Calu3 (cell line): ENCODE results near the gene ASGR1. TPM values are rescaled to one million over a fixed set of nuclear protein-coding genes. Genes with fewer than 3 reads are reported as not detected.

Experiments used
- BruUV-seq: library from RNA; stranded (reverse); fragments of 400-500 nt; replicated peaks from 2 replicates; lab custom pipeline; 2021; lab: Mats Ljungman, UMichigan
- CTCF ChIA-PET: fragments of 300-600 bp; sonication (Branson Sonifier 250); formaldehyde crosslinking; loops from one replicate; lab custom pipeline; 2022; ENCODE audit warnings: antibody characterized with exemption; lab: Charles Lee
- DNase-seq: peaks from one replicate; pipeline ENCODE4 v3.0.0; 2022
- H3K27ac Mint-ChIP-seq: one replicate; pipeline ENCODE4 v1.8.0; 2022; ENCODE audit warnings: mixed read lengths; ENCODE audit not compliant: unreplicated experiment
- H3K27me3 Mint-ChIP-seq: one replicate; pipeline ENCODE4 v1.8.0; 2022; ENCODE audit warnings: mixed read lengths; ENCODE audit not compliant: unreplicated experiment
- H3K36me3 Mint-ChIP-seq: one replicate; pipeline ENCODE4 v1.8.0; 2022; ENCODE audit warnings: mild to moderate bottlenecking, moderate library complexity, mixed read lengths; ENCODE audit not compliant: insufficient read depth, unreplicated experiment
- H3K4me1 Mint-ChIP-seq: one replicate; pipeline ENCODE4 v1.8.0; 2022; ENCODE audit warnings: mild to moderate bottlenecking, low read depth, mixed read lengths; ENCODE audit not compliant: unreplicated experiment
- H3K4me3 Mint-ChIP-seq: one replicate; pipeline ENCODE4 v1.8.0; 2022; ENCODE audit warnings: mild to moderate bottlenecking, low read depth, moderate library complexity, mixed read lengths; ENCODE audit not compliant: unreplicated experiment
- H3K9me3 Mint-ChIP-seq: one replicate; pipeline ENCODE4 v1.8.0; 2022; ENCODE audit warnings: low read depth, mixed read lengths; ENCODE audit not compliant: unreplicated experiment
- intact Hi-C: fragments of 100-400 bp; cut with micrococcal nuclease; formaldehyde crosslinking; loops from one replicate; pipeline ENCODE4 v1.10.0; 2022; ENCODE audit not compliant: unreplicated experiment
- total RNA-seq: library from RNA; stranded (reverse); gene quantifications from 2 replicates; pipeline ENCODE4 v1.2.3, GENCODE V29; 2022
- TF ChIP-seq, protein P1 (sequence below): fragments of 200-600 bp; IDR thresholded peaks from one replicate; pipeline ENCODE4 v1.8.0; 2022; ENCODE audit warnings: antibody characterized with exemption; ENCODE audit not compliant: unreplicated experiment

The ASGR1 gene
- total RNA-seq, 1 experiment from 2014 or later: 0.26 TPM

DNA sequence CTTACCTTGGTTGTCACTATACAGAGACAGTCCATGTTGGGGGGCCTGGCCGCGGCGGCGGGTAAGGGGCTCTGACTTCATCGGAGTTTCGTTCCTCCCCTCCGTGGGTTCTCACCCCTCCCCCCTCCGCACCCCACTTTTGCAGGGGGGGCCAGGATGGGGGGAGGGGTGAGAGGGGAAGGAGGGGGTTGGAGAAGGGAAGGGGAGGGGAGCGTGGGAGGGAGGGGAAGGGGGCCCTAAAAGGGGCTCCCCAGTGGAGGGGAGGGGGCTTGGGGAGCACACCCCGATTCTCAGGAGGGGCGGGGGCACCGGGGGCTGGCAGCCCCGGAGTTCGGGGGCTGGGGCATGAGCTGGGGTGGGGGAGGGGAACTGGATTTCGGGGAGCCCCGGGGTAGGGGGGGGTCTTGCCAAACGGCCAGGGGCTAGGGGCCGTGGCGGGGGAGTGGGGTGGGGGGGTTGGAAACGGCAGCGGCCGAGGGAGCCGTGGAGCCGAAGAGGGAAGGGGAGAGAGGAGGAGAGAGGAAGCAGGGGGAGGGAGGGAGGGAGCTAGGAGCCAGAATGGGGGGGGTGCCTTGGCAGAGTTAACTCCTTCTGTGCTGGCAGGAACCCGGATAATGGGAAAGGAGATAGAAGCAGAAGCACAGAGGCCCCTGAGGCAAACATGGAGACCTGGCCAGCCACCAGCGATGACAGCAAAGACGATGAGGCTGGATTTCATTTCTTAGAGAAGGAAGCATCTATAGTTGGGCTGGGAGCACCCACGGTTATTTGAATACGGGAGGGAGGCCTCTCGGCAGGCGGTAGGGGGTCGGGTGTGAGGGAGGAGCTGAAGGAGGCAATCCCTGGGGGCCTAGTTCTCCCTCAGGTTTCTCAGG, 38.2 kb upstream of the ASGR1 start:
- Mint-ChIP-seq H3K36me3 (peaks cover 44% of the 10 kb centered on the region), H3K27me3 (peaks cover 35% of the 10 kb centered on the region), H3K4me1 (peaks cover 17% of the 10 kb centered on the region), H3K27ac (no peak overlapping the region), H3K4me3 (no peak overlapping the region), H3K9me3 (no peaks in the 10 kb centered on the region)
- intact Hi-C loops: no loop called here
- DNase-seq: no peak
- TF ChIP-seq, protein P1, sequence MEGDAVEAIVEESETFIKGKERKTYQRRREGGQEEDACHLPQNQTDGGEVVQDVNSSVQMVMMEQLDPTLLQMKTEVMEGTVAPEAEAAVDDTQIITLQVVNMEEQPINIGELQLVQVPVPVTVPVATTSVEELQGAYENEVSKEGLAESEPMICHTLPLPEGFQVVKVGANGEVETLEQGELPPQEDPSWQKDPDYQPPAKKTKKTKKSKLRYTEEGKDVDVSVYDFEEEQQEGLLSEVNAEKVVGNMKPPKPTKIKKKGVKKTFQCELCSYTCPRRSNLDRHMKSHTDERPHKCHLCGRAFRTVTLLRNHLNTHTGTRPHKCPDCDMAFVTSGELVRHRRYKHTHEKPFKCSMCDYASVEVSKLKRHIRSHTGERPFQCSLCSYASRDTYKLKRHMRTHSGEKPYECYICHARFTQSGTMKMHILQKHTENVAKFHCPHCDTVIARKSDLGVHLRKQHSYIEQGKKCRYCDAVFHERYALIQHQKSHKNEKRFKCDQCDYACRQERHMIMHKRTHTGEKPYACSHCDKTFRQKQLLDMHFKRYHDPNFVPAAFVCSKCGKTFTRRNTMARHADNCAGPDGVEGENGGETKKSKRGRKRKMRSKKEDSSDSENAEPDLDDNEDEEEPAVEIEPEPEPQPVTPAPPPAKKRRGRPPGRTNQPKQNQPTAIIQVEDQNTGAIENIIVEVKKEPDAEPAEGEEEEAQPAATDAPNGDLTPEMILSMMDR: no peak
- BruUV-seq: no TSS peak
- CTCF ChIA-PET: no interaction called here

DNA sequence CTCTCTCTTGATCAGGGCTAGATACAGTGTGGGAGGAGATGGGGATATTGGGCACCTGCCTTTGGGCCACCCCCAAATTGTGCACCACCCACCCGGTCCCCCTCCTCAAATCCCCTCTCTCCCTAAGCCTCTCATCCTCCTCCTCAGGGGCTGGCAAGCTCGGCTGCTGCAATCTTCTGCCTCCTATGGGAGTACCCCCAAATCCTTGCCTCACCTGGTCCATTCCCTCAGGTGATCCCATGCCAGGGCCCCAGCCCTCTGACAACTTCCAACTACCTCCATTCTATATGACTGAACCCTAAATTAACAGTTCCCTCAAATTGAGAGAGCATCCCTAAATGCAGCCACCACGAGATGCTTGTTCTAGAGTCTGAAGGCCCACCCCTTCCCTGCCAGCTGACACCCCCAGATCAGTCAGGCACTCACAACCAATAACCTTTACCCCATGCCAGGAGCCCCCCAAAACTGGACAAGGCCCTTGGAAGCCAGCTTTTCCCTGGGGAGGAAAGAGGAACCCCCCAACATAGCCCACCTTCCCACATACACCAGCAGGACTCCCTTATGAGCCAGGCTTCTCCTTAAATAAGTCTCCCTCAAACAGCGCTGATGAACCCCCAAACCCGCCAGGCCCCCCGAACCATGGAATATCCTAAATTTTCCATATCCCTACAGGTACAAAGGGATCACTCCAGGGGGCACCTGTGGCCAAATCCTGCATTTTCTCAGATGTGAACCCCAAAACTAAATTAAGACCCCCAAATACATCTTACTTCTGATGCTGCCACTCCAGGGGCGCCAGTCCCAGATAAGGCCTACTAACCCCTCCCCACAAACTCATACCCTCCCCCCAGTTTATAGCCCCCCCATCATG, 37.3 kb upstream of the ASGR1 start:
- Mint-ChIP-seq H3K9me3 (no peaks in the 10 kb centered on the region), H3K27me3 (peaks cover 44% of the 10 kb centered on the region), H3K36me3 (peaks cover 41% of the 10 kb centered on the region), H3K27ac (no peak overlapping the region), H3K4me1 (peaks cover 17% of the 10 kb centered on the region), H3K4me3 (no peak overlapping the region)
- CTCF ChIA-PET: no interaction called here
- DNase-seq: no peak
- TF ChIP-seq, protein P1: no peak
- intact Hi-C loops: no loop called here
- BruUV-seq: no TSS peak

DNA sequence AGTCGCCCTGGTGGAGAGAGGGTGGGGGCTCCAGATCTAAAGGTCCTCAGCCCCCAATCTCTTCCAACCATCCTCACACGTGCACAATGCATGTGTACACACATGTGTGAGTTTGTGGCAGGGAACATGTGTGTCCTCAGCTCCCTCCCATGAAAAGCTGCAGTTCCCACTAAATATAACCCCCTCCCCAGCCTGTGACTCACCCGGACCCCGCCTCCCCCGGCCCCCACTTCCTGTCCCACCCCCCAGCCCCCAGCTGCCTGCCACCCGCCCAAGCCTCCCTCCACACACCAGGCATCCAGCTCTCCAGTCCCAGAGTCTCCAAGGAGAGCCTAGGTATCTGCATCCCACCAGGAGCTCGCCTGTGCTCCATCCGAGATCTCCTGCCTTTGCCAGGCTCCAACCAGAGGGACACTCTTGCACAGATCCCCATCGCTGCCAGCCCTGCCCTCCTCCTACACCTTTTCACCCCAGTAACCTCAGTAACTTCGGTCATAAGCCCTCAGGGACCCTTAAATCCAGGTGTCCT, 36.5 kb upstream of the ASGR1 start:
- Mint-ChIP-seq H3K9me3 (no peaks in the 10 kb centered on the region), H3K4me1 (peaks cover 17% of the 10 kb centered on the region), H3K27me3 (peaks cover 52% of the 10 kb centered on the region), H3K36me3 (peaks cover 33% of the 10 kb centered on the region), H3K4me3 (no peak overlapping the region), H3K27ac (no peak overlapping the region)
- DNase-seq: no peak
- TF ChIP-seq, protein P1: no peak
- BruUV-seq: no TSS peak
- CTCF ChIA-PET: no interaction called here
- intact Hi-C loops: no loop called here

DNA sequence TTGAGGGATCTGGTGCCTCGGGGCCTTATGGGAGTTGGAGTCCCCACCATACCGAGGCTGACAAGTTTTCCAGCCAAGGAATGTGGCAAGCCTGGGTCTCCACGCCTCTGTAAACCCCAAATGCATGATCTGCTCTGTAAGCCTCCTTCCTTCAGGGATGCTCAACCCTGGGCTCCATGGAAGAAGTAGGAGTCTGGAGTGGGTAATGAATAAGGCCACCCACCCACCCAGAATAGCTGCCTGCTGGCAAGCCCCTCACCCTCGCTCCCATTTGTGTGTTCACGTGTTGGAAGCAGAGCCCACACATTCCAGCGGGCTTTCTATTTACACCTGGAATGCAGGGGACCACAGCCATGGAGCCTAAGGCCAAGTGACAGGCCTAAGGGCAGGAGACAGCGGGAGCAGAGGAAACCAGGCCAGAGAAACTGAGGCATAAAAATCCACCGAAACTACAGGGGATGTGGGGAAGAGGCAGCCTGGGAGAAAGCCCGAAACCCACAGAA, 36.0 kb upstream of the ASGR1 start:
- Mint-ChIP-seq H3K27ac (no peak overlapping the region), H3K9me3 (no peaks in the 10 kb centered on the region), H3K27me3 (peaks cover 57% of the 10 kb centered on the region), H3K4me1 (peaks cover 17% of the 10 kb centered on the region), H3K4me3 (peak overlapping the region; percentile 74), H3K36me3 (peaks cover 28% of the 10 kb centered on the region)
- intact Hi-C loops: no loop called here
- DNase-seq: no peak
- no TSS peak for BruUV-seq
- TF ChIP-seq, protein P1: no peak
- CTCF ChIA-PET: interaction anchor here (0.7 to 0.8 kb wide), 2 partner anchors 169 to 400 kb away, joined by 3 to 7 read pairs; no protein-coding TSS in a partner anchor
